ENCODE measurements around the gene RUNX3. TPM values are rescaled to one million over a fixed set of nuclear protein-coding genes. Genes with fewer than 3 reads are reported as not detected.

The RUNX3 gene
- polyA plus RNA-seq, 1 of the 3 experiments (the other 2 are of a cell fraction) = not detected

GRCh38 chr1:24874611-24875234 lies 55.4 kb downstream of the RUNX3 start:
- Histone ChIP-seq H3K9me3 (no peaks in the 10 kb centered on the region), H3K79me2 (ENCODE audit: insufficient read depth) (no peaks in the 10 kb centered on the region), H3K4me3 (ENCODE audit: low read depth in 2 of 2, low read length in 1 of 2) (no peak overlapping the region), H3F3A (replicated peaks; ENCODE audit: insufficient read depth) (no peaks in the 10 kb centered on the region), H3K27me3 (ENCODE audit: insufficient read depth) (no peaks in the 10 kb centered on the region), H3K27ac (ENCODE audit: low read depth in 2 of 2, low read length in 1 of 2) (no peak overlapping the region), H3K9ac (no peak overlapping the region), H4K20me1 (ENCODE audit: insufficient read depth) (no peaks in the 10 kb centered on the region), H2AFZ (ENCODE audit: low read depth) (no peak overlapping the region), H3K4me2 (no peak overlapping the region), H3K4me1 (ENCODE audit: control insufficient read depth in 1 of 2, insufficient read depth in 2 of 2, low read depth in 1 of 2, low read length in 1 of 2) (no peaks in the 10 kb centered on the region), H3K9me2 (no peaks in the 10 kb centered on the region), H3K36me3 (replicated peaks in 1 of 2; ENCODE audit: control insufficient read depth in 1 of 2, insufficient read depth in 2 of 2, low read length in 1 of 2) (no peaks in the 10 kb centered on the region)
- 90% methylated on average over 16 of the region's 16 CpGs for WGBS (ENCODE audit: low lambda C conversion rate)
- TF ChIP-seq ELF1 (IDR thresholded peaks at IDR 0.05) (no peak), GABPA (IDR thresholded peaks at IDR 0.05; ENCODE audit: low read depth) (no peak), CTCF (IDR thresholded peaks at IDR 0.05) (no peak)
- no peak for DNase-seq
- ChIA-PET POLR2A (no interaction called here), CTCF (interaction anchor here (1.3 to 2.9 kb wide), 2 partner anchors 23 to 27 kb away, joined by 3 to 13 read pairs; no protein-coding TSS in a partner anchor)

- H3K9ac ChIP-seq = no peak overlapping the region
- H3K4me3 ChIP-seq (ENCODE audit: low read depth in 2 of 2, low read length in 1 of 2) = no peak overlapping the region
- H3K79me2 ChIP-seq (ENCODE audit: insufficient read depth) = no peaks in the 10 kb centered on the region
- H3K36me3 ChIP-seq (replicated peaks in 1 of 2; ENCODE audit: control insufficient read depth in 1 of 2, insufficient read depth in 2 of 2, low read length in 1 of 2) = no peaks in the 10 kb centered on the region
- ChIA-PET CTCF (interaction anchor here (1.3 to 2.9 kb wide), 2 partner anchors 24 to 26 kb away, joined by 3 to 13 read pairs; no protein-coding TSS in a partner anchor), POLR2A (no interaction called here)
- H3K9me3 ChIP-seq = no peaks in the 10 kb centered on the region
- H3K27ac ChIP-seq (ENCODE audit: low read depth in 2 of 2, low read length in 1 of 2) = no peak overlapping the region
- no peaks in the 10 kb centered on the region for H3K4me1 ChIP-seq (ENCODE audit: control insufficient read depth in 1 of 2, insufficient read depth in 2 of 2, low read depth in 1 of 2, low read length in 1 of 2)
- no peak overlapping the region for H2AFZ ChIP-seq (ENCODE audit: low read depth)
- no peak overlapping the region for H3K4me2 ChIP-seq
- no peaks in the 10 kb centered on the region for H3F3A ChIP-seq (replicated peaks; ENCODE audit: insufficient read depth)
- H3K27me3 ChIP-seq (ENCODE audit: insufficient read depth) = no peaks in the 10 kb centered on the region
- no peaks in the 10 kb centered on the region for H3K9me2 ChIP-seq
- TF ChIP-seq GABPA (IDR thresholded peaks at IDR 0.05; ENCODE audit: low read depth) (no peak), RAD21 (IDR thresholded peaks at IDR 0.05; ENCODE audit: low read length) (no peak), YY1 (IDR thresholded peaks at IDR 0.05; ENCODE audit: low read depth) (no peak), EP300 (IDR thresholded peaks at IDR 0.05; ENCODE audit: borderline replicate concordance in 1 of 2, low read depth in 1 of 2, low read length in 1 of 2) (no peak)
- 76% methylated on average over 7 of the region's 7 CpGs for WGBS (ENCODE audit: low lambda C conversion rate)
- no peak for DNase-seq
- no peaks in the 10 kb centered on the region for H4K20me1 ChIP-seq (ENCODE audit: insufficient read depth)
These were observed 56.0 kb downstream of the RUNX3 start for GRCh38 chr1:24874056-24874455.

- no peaks in the 10 kb centered on the region for H3K27me3 ChIP-seq (ENCODE audit: insufficient read depth)
- ChIA-PET POLR2A (no interaction called here), CTCF (interaction anchor here (1.3 kb wide), 1 partner anchor 25 kb away, joined by 3 read pairs; no protein-coding TSS in a partner anchor)
- no peaks in the 10 kb centered on the region for H3K4me1 ChIP-seq (ENCODE audit: control insufficient read depth in 1 of 2, insufficient read depth in 2 of 2, low read depth in 1 of 2, low read length in 1 of 2)
- H3F3A ChIP-seq (replicated peaks; ENCODE audit: insufficient read depth) = no peaks in the 10 kb centered on the region
- H3K4me2 ChIP-seq = no peak overlapping the region
- no peak overlapping the region for H3K9ac ChIP-seq
- H3K27ac ChIP-seq (ENCODE audit: low read depth in 2 of 2, low read length in 1 of 2) = no peak overlapping the region
- no peak overlapping the region for H3K4me3 ChIP-seq (ENCODE audit: low read depth in 2 of 2, low read length in 1 of 2)
- no peaks in the 10 kb centered on the region for H3K36me3 ChIP-seq (replicated peaks in 1 of 2; ENCODE audit: control insufficient read depth in 1 of 2, insufficient read depth in 2 of 2, low read length in 1 of 2)
- WGBS (ENCODE audit: low lambda C conversion rate) = 16% methylated on average over 1 of the region's 1 CpG
- no peak for DNase-seq
- H3K9me2 ChIP-seq = no peaks in the 10 kb centered on the region
- no peak overlapping the region for H2AFZ ChIP-seq (ENCODE audit: low read depth)
- H3K79me2 ChIP-seq (ENCODE audit: insufficient read depth) = no peaks in the 10 kb centered on the region
- no peaks in the 10 kb centered on the region for H4K20me1 ChIP-seq (ENCODE audit: insufficient read depth)
- no peaks in the 10 kb centered on the region for H3K9me3 ChIP-seq
- TF ChIP-seq IRF3 (IDR thresholded peaks at IDR 0.05; ENCODE audit: low read depth, low read length) (no peak), SIN3A (IDR thresholded peaks at IDR 0.05; ENCODE audit: borderline replicate concordance, low read depth, low read length) (no peak), EP300 (IDR thresholded peaks at IDR 0.05; ENCODE audit: borderline replicate concordance in 1 of 2, low read depth in 1 of 2, low read length in 1 of 2) (no peak), FOXJ3 (CRISPR knock-in tag; IDR thresholded peaks at IDR 0.05) (no peak), MAX (IDR thresholded peaks at IDR 0.05; ENCODE audit: low read depth) (no peak), GATA2 (CRISPR knock-in tag; IDR thresholded peaks at IDR 0.05) (no peak), NFIC (IDR thresholded peaks at IDR 0.05; ENCODE audit: borderline replicate concordance) (no peak), TAF1 (IDR thresholded peaks at IDR 0.05; ENCODE audit: borderline replicate concordance, low read depth, low read length) (no peak), RAD21 (IDR thresholded peaks at IDR 0.05; ENCODE audit: low read length) (no peak), YY1 (IDR thresholded peaks at IDR 0.05; ENCODE audit: low read depth) (no peak), REST (IDR thresholded peaks at IDR 0.05; ENCODE audit: low read depth, low read length) (no peak)
These were observed 56.9 kb downstream of the RUNX3 start for GRCh38 chr1:24873148-24873547.
